SK-N-SH (cell line): ENCODE results near the gene NTRK2. TPM values are rescaled to one million over a fixed set of nuclear protein-coding genes. Genes with fewer than 3 reads are reported as not detected.

Experiments
- CTCF ChIA-PET: fragments of 300-600, 350-600 bp; formaldehyde crosslinking; extraction: SDS; loops from one replicate; lab custom pipeline; 2021; lab: Yijun Ruan, JAX
- POLR2A ChIA-PET: fragments of 350-600 bp; sonication (Branson Sonifier 250); formaldehyde crosslinking; extraction: SDS; loops from one replicate; lab custom pipeline; 2020; ENCODE audit warnings: antibody characterized with exemption, inconsistent platforms; lab: Yijun Ruan, JAX
- DNase-seq: peaks from one replicate; pipeline ENCODE4 v3.0.0; 2012
- H2AFZ ChIP-seq: fragments of 200-600 bp; sonication (generic); 2 replicates; pipeline ENCODE4 v1.8.1; 2016; ENCODE audit warnings: antibody characterized with exemption, mild to moderate bottlenecking, low read depth
- H3F3A ChIP-seq: fragments of 200-600 bp; sonication (generic); replicated peaks from 2 replicates; pipeline ENCODE3; 2016; ENCODE audit warnings: antibody characterized with exemption, mild to moderate bottlenecking; ENCODE audit not compliant: insufficient read depth
- H3K27ac ChIP-seq, 2 experiments: fragments of 200-500 bp in 1 of 2; fragments of 200-600 bp in 1 of 2; sonication (Bioruptor generic) in 1 of 2; sonication (generic), shearing (Covaris generic) in 1 of 2; 2 replicates each; pipeline versions ENCODE4 v1.5.1 to v1.6.1; 2014 to 2016; ENCODE audit warnings: low read depth in 2 of 2, inconsistent platforms in 1 of 2, low read length in 1 of 2, mild to moderate bottlenecking in 1 of 2, mixed read lengths in 1 of 2
- H3K27me3 ChIP-seq: fragments of 200-600 bp; sonication (generic), shearing (Covaris generic); 2 replicates; pipeline ENCODE4 v1.6.1; 2016; ENCODE audit warnings: mixed run types; ENCODE audit not compliant: insufficient read depth
- H3K36me3 ChIP-seq, 2 experiments: fragments of 200-500 bp in 1 of 2; fragments of 200-600 bp in 1 of 2; sonication (Bioruptor generic) in 1 of 2; sonication (generic) in 1 of 2; replicated peaks in 1 of 2; 2 replicates each; pipeline versions ENCODE3 to v1.5.1; 2014 to 2016; ENCODE audit warnings: low read length in 1 of 2, mild to moderate bottlenecking in 1 of 2; ENCODE audit not compliant: insufficient read depth in 2 of 2, control insufficient read depth in 1 of 2
- H3K4me1 ChIP-seq, 2 experiments: fragments of 200-500 bp in 1 of 2; fragments of 200-600 bp in 1 of 2; sonication (Bioruptor generic) in 1 of 2; sonication (generic), shearing (Covaris generic) in 1 of 2; 2 replicates each; pipeline versions ENCODE4 v1.5.1 to v1.6.1; 2014 to 2016; ENCODE audit warnings: low read depth in 1 of 2, low read length in 1 of 2, mixed run types in 1 of 2; ENCODE audit not compliant: insufficient read depth in 2 of 2, control insufficient read depth in 1 of 2
- H3K4me2 ChIP-seq: fragments of 200-600 bp; sonication (generic), shearing (Covaris generic); 2 replicates; pipeline ENCODE4 v1.6.1; 2017; ENCODE audit warnings: mixed run types
- H3K4me3 ChIP-seq, 2 experiments: fragments of 200-500 bp in 1 of 2; fragments of 200-600 bp in 1 of 2; sonication (Bioruptor generic) in 1 of 2; sonication (generic), shearing (Covaris generic) in 1 of 2; 2 replicates each; pipeline versions ENCODE4 v1.5.1 to v1.8.1; 2014 to 2016; ENCODE audit warnings: low read depth in 2 of 2, inconsistent platforms in 1 of 2, low read length in 1 of 2, mild to moderate bottlenecking in 1 of 2, mixed read lengths in 1 of 2, moderate library complexity in 1 of 2
- H3K79me2 ChIP-seq: fragments of 200-600 bp; sonication (generic); 2 replicates; pipeline ENCODE4 v1.8.1; 2017; ENCODE audit warnings: mild to moderate bottlenecking; ENCODE audit not compliant: insufficient read depth
- H3K9ac ChIP-seq: fragments of 200-600 bp; sonication (generic); 2 replicates; pipeline ENCODE4 v1.6.1; 2017; ENCODE audit warnings: mixed run types
- H3K9me2 ChIP-seq: fragments of 200-600 bp; sonication (generic); 2 replicates; pipeline ENCODE4 v1.6.1; 2017; ENCODE audit warnings: mixed run types
- H3K9me3 ChIP-seq: fragments of 200-600 bp; sonication (generic); 2 replicates; pipeline ENCODE4 v1.6.1; 2017; ENCODE audit warnings: mixed run types, mild to moderate bottlenecking, moderate library complexity
- H4K20me1 ChIP-seq: fragments of 200-600 bp; sonication (generic); 2 replicates; pipeline ENCODE4 v1.6.1; 2017; ENCODE audit warnings: mild to moderate bottlenecking, mixed run types; ENCODE audit not compliant: insufficient read depth
- FOSL2 ChIP-seq: IDR thresholded peaks from 2 replicates; pipeline ENCODE4 v1.4.0; 2012; ENCODE audit warnings: low read depth, mild to moderate bottlenecking, moderate library complexity, borderline replicate concordance
- IRF3 ChIP-seq: fragments of 150-350 bp; IDR thresholded peaks from 2 replicates; pipeline ENCODE4 v1.6.1; 2016; ENCODE audit warnings: mild to moderate bottlenecking, low read depth, low read length
- JUND ChIP-seq: IDR thresholded peaks from 2 replicates; pipeline ENCODE4 v1.4.0; 2012
- MEF2A ChIP-seq: IDR thresholded peaks from 2 replicates; pipeline ENCODE4 v1.4.0; 2012; ENCODE audit warnings: low read depth, borderline replicate concordance
- NFIC ChIP-seq: IDR thresholded peaks from 2 replicates; pipeline ENCODE4 v1.4.0; 2012; ENCODE audit warnings: borderline replicate concordance
- NRF1 ChIP-seq: IDR thresholded peaks from 2 replicates; pipeline ENCODE4 v1.6.1; 2012; ENCODE audit warnings: low read depth, mild to moderate bottlenecking, low read length
- POLR2AphosphoS5 ChIP-seq: IDR thresholded peaks from 2 replicates; pipeline ENCODE4 v1.6.1; 2012; ENCODE audit warnings: low read depth, low read length
- RAD21 ChIP-seq: IDR thresholded peaks from 2 replicates; pipeline ENCODE4 v1.6.1; 2012; ENCODE audit warnings: mild to moderate bottlenecking, low read length
- RCOR1 ChIP-seq: fragments of 150-350 bp; IDR thresholded peaks from 2 replicates; pipeline ENCODE4 v1.6.1; 2017; ENCODE audit warnings: antibody characterized with exemption, low read length
- SIN3A ChIP-seq: IDR thresholded peaks from 2 replicates; pipeline ENCODE4 v1.6.1; 2012; ENCODE audit warnings: low read depth, mild to moderate bottlenecking, low read length, moderate library complexity, borderline replicate concordance
- SMC3 ChIP-seq: IDR thresholded peaks from 2 replicates; pipeline ENCODE4 v1.6.1; 2012; ENCODE audit warnings: low read depth, low read length, improper control_type of control experiment
- TCF12 ChIP-seq: IDR thresholded peaks from 2 replicates; pipeline ENCODE4 v1.4.0; 2012
- USF1 ChIP-seq: IDR thresholded peaks from 2 replicates; pipeline ENCODE4 v1.4.0; 2012; ENCODE audit warnings: low read depth, borderline replicate concordance
- YY1 ChIP-seq: IDR thresholded peaks from 2 replicates; pipeline ENCODE4 v1.4.0; 2012; ENCODE audit warnings: low read depth, mild to moderate bottlenecking
- WGBS: methylation state at CpG from one replicate; pipeline ENCODE4 v1.1.6; 2017; ENCODE audit warnings: low lambda C conversion rate; 5-methylcytosine and 5-hydroxymethylcytosine counted together
- polyA plus RNA-seq, 3 experiments: library from polyadenylated mRNA; depleted of rRNA; stranded (reverse); fragments of >200 nt; gene quantifications; 2 replicates each; pipeline ENCODE4 v1.2.3, GENCODE V29; 2012
- TF ChIP-seq, protein P1 (sequence below): IDR thresholded peaks from 2 replicates; pipeline ENCODE4; 2012
- TF ChIP-seq, protein P2 (sequence below): IDR thresholded peaks from 2 replicates; pipeline ENCODE4 v1.6.1; 2012; ENCODE audit warnings: mild to moderate bottlenecking, low read depth, low read length, moderate library complexity

The NTRK2 gene
- polyA plus RNA-seq, 1 of the 3 experiments (the other 2 are of a cell fraction) = 0.05 TPM

DNA sequence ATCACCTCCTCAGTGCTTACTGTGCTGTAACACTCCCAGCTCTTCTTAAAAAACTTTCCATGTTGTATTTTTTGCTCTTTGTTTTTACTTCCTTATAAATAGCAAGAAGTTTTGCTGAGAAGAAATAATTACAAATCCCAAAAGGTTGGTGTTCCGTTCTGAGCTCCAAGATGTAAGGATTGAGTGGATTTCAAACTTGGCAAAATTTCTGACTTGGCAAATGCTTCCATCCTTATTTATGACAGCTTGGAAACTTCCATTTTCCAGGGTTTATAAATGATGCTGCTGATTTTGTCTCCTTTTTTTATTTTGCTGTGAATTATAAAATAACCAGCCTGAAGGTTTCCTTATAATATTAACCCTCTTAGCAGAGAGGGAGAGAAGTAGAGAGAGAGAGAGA lies 151.9 kb downstream of the NTRK2 start:
- Histone ChIP-seq H3K9me3 (no peaks in the 10 kb centered on the region), H3K4me2 (no peak overlapping the region), H3K4me1 (no peaks in the 10 kb centered on the region), H3F3A (no peaks in the 10 kb centered on the region), H4K20me1 (no peaks in the 10 kb centered on the region), H3K9ac (no peak overlapping the region), H3K9me2 (no peaks in the 10 kb centered on the region), H2AFZ (no peak overlapping the region), H3K27ac (no peak overlapping the region), H3K27me3 (no peaks in the 10 kb centered on the region; the same call in 1 of the 2 replicates), H3K79me2 (no peaks in the 10 kb centered on the region), H3K36me3 (no peaks in the 10 kb centered on the region), H3K4me3 (no peak overlapping the region)
- TF ChIP-seq IRF3 (no peak), SIN3A (no peak), NFIC (no peak), TCF12 (no peak), SMC3 (no peak), MEF2A (no peak), FOSL2 (no peak), YY1 (no peak), JUND (no peak), RAD21 (no peak), POLR2AphosphoS5 (no peak), RCOR1 (no peak), USF1 (no peak), NRF1 (no peak)
- TF ChIP-seq, protein P1, sequence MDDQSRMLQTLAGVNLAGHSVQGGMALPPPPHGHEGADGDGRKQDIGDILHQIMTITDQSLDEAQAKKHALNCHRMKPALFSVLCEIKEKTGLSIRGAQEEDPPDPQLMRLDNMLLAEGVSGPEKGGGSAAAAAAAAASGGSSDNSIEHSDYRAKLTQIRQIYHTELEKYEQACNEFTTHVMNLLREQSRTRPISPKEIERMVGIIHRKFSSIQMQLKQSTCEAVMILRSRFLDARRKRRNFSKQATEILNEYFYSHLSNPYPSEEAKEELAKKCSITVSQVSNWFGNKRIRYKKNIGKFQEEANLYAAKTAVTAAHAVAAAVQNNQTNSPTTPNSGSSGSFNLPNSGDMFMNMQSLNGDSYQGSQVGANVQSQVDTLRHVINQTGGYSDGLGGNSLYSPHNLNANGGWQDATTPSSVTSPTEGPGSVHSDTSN = no peak
- TF ChIP-seq, protein P2, sequence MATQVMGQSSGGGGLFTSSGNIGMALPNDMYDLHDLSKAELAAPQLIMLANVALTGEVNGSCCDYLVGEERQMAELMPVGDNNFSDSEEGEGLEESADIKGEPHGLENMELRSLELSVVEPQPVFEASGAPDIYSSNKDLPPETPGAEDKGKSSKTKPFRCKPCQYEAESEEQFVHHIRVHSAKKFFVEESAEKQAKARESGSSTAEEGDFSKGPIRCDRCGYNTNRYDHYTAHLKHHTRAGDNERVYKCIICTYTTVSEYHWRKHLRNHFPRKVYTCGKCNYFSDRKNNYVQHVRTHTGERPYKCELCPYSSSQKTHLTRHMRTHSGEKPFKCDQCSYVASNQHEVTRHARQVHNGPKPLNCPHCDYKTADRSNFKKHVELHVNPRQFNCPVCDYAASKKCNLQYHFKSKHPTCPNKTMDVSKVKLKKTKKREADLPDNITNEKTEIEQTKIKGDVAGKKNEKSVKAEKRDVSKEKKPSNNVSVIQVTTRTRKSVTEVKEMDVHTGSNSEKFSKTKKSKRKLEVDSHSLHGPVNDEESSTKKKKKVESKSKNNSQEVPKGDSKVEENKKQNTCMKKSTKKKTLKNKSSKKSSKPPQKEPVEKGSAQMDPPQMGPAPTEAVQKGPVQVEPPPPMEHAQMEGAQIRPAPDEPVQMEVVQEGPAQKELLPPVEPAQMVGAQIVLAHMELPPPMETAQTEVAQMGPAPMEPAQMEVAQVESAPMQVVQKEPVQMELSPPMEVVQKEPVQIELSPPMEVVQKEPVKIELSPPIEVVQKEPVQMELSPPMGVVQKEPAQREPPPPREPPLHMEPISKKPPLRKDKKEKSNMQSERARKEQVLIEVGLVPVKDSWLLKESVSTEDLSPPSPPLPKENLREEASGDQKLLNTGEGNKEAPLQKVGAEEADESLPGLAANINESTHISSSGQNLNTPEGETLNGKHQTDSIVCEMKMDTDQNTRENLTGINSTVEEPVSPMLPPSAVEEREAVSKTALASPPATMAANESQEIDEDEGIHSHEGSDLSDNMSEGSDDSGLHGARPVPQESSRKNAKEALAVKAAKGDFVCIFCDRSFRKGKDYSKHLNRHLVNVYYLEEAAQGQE = no peak
- CTCF ChIA-PET = no interaction called here
- POLR2A ChIA-PET = no interaction called here
- no peak for DNase-seq
- 5% methylated on average over 1 of the region's 1 CpG for WGBS
